H9 (cell line): ENCODE measurements around the gene ITSN1. TPM values are rescaled to one million over a fixed set of nuclear protein-coding genes. Genes with fewer than 3 reads are reported as not detected.

Experiments used
- DNase-seq: peaks from one replicate; pipeline ENCODE4 v3.0.0-alpha.2; 2017
- H2AFZ ChIP-seq: one replicate; pipeline ENCODE4 v1.6.1; 2013; ENCODE audit warnings: mild to moderate bottlenecking, low read length, control low read depth, moderate library complexity
- H2AK5ac ChIP-seq: 2 replicates; pipeline ENCODE4 v1.6.1; 2013; ENCODE audit warnings: low read length, control low read depth, mixed read lengths; ENCODE audit not compliant: insufficient read length
- H2BK120ac ChIP-seq: one replicate; pipeline ENCODE4 v1.6.1; 2013; ENCODE audit warnings: low read depth, mild to moderate bottlenecking, low read length, control low read depth, inconsistent platforms; ENCODE audit not compliant: poor library complexity, severe bottlenecking
- H2BK12ac ChIP-seq: 2 replicates; pipeline ENCODE4 v1.6.1; 2013; ENCODE audit warnings: low read length, control low read depth, mixed read lengths, low read depth; ENCODE audit not compliant: insufficient read length
- H2BK15ac ChIP-seq: 2 replicates; pipeline ENCODE4 v1.6.1; 2013; ENCODE audit warnings: low read depth, low read length, control low read depth
- H2BK20ac ChIP-seq: one replicate; pipeline ENCODE4 v1.6.1; 2013; ENCODE audit warnings: low read depth, mild to moderate bottlenecking, low read length, control low read depth, inconsistent platforms; ENCODE audit not compliant: poor library complexity, severe bottlenecking
- H2BK5ac ChIP-seq: 2 replicates; pipeline ENCODE4 v1.6.1; 2013; ENCODE audit warnings: low read length, control low read depth, mixed read lengths; ENCODE audit not compliant: insufficient read length
- H3K14ac ChIP-seq: 2 replicates; pipeline ENCODE4 v1.6.1; 2013; ENCODE audit warnings: low read length, control low read depth; ENCODE audit not compliant: insufficient read depth
- H3K18ac ChIP-seq: 2 replicates; pipeline ENCODE4 v1.6.1; 2013; ENCODE audit warnings: low read depth, mild to moderate bottlenecking, mixed read lengths, low read length, control low read depth; ENCODE audit not compliant: insufficient read length
- H3K23ac ChIP-seq: 2 replicates; pipeline ENCODE4 v1.6.1; 2013; ENCODE audit warnings: low read length, control low read depth, mixed read lengths, low read depth; ENCODE audit not compliant: insufficient read length
- H3K23me2 ChIP-seq: 2 replicates; pipeline ENCODE4 v1.6.1; 2013; ENCODE audit warnings: low read depth, mild to moderate bottlenecking, mixed read lengths, low read length, control low read depth; ENCODE audit not compliant: insufficient read length, poor library complexity, severe bottlenecking
- H3K27ac ChIP-seq: 2 replicates; pipeline ENCODE4 v1.5.1; 2013; ENCODE audit warnings: low read length, control low read depth, mixed read lengths, low read depth; ENCODE audit not compliant: insufficient read length
- H3K27me3 ChIP-seq: 2 replicates; pipeline ENCODE4 v1.6.1; 2013; ENCODE audit warnings: low read length, control low read depth, inconsistent platforms; ENCODE audit not compliant: insufficient read depth
- H3K4ac ChIP-seq: 2 replicates; pipeline ENCODE4 v1.6.1; 2013; ENCODE audit warnings: low read depth, mild to moderate bottlenecking, control low read depth, inconsistent platforms, low read length, moderate library complexity
- H3K4me1 ChIP-seq: 2 replicates; pipeline ENCODE4 v1.6.1; 2013; ENCODE audit warnings: low read length, control low read depth, inconsistent platforms; ENCODE audit not compliant: insufficient read depth
- H3K4me2 ChIP-seq: 2 replicates; pipeline ENCODE4 v1.6.1; 2013; ENCODE audit warnings: low read length, control low read depth, mixed read lengths; ENCODE audit not compliant: insufficient read length, insufficient read depth
- H3K56ac ChIP-seq: 2 replicates; pipeline ENCODE4 v1.6.1; 2013; ENCODE audit warnings: low read depth, mild to moderate bottlenecking, mixed read lengths, low read length, control low read depth; ENCODE audit not compliant: insufficient read length
- H3K79me1 ChIP-seq: 2 replicates; pipeline ENCODE4 v1.6.1; 2013; ENCODE audit warnings: low read depth, mild to moderate bottlenecking, moderate library complexity, low read length, control low read depth, inconsistent platforms; ENCODE audit not compliant: insufficient read depth, poor library complexity, severe bottlenecking
- H3K79me2 ChIP-seq: 2 replicates; pipeline ENCODE4 v1.6.1; 2013; ENCODE audit warnings: low read length, control low read depth, inconsistent platforms; ENCODE audit not compliant: insufficient read depth
- H3K9ac ChIP-seq: 2 replicates; pipeline ENCODE4 v1.6.1; 2013; ENCODE audit warnings: low read length, control low read depth, mixed read lengths; ENCODE audit not compliant: insufficient read length; ENCODE audit errors: extremely low read depth
- H3K9me3 ChIP-seq: one replicate; pipeline ENCODE4 v1.6.1; 2013; ENCODE audit warnings: low read depth, low read length, inconsistent platforms; ENCODE audit not compliant: control insufficient read depth
- H3T11ph ChIP-seq: one replicate; pipeline ENCODE4 v1.6.1; 2013; ENCODE audit warnings: mild to moderate bottlenecking, low read length, control low read depth, inconsistent platforms
- H4K20me1 ChIP-seq: one replicate; pipeline ENCODE4 v1.6.1; 2013; ENCODE audit not compliant: control insufficient read depth, insufficient read length, insufficient read depth
- H4K5ac ChIP-seq: 2 replicates; pipeline ENCODE4 v1.6.1; 2013; ENCODE audit warnings: low read depth, mild to moderate bottlenecking, mixed read lengths, low read length, control low read depth; ENCODE audit not compliant: insufficient read length
- H4K8ac ChIP-seq: replicated peaks from 2 replicates; pipeline ENCODE4 v1.6.1; 2013; ENCODE audit warnings: low read length, control low read depth, mixed read lengths, low read depth; ENCODE audit not compliant: insufficient read length
- H4K91ac ChIP-seq: 2 replicates; pipeline ENCODE4 v1.6.1; 2013; ENCODE audit warnings: low read depth, mild to moderate bottlenecking, moderate library complexity, mixed read lengths, low read length, control low read depth; ENCODE audit not compliant: insufficient read length
- H3K27ac Mint-ChIP-seq, 3 experiments: 2 replicates in 2 of 3; 3 replicates in 1 of 3; pipeline ENCODE4 v1.8.0; 2020 to 2021; ENCODE audit warnings: mixed read lengths in 3 of 3, mild to moderate bottlenecking in 1 of 3, moderate library complexity in 1 of 3
- H3K27me3 Mint-ChIP-seq: 2 replicates; pipeline ENCODE4 v1.8.0; 2021; ENCODE audit warnings: low read depth, mild to moderate bottlenecking, moderate library complexity, mixed read lengths
- H3K36me3 Mint-ChIP-seq, 3 experiments: 2 replicates in 2 of 3; 3 replicates in 1 of 3; pipeline ENCODE4 v1.8.0; 2020 to 2021; ENCODE audit warnings: low read depth in 3 of 3, mixed read lengths in 3 of 3; ENCODE audit not compliant: insufficient read depth in 1 of 3
- H3K4me1 Mint-ChIP-seq, 2 experiments: 2 replicates each; pipeline ENCODE4 v1.8.0; 2020; ENCODE audit warnings: mixed read lengths in 2 of 2
- H3K4me3 Mint-ChIP-seq, 2 experiments: 2 replicates in 1 of 2; 3 replicates in 1 of 2; pipeline ENCODE4 v1.8.0; 2020 to 2021; ENCODE audit warnings: mild to moderate bottlenecking in 2 of 2, mixed read lengths in 2 of 2, moderate library complexity in 1 of 2
- H3K9me3 Mint-ChIP-seq, 2 experiments: 2 replicates in 1 of 2; 3 replicates in 1 of 2; pipeline ENCODE4 v1.8.0; 2020; ENCODE audit warnings: mild to moderate bottlenecking in 2 of 2, mixed read lengths in 2 of 2, moderate library complexity in 1 of 2
- CTCF ChIP-seq: fragments of 200-600 bp; sonication (generic); conservative IDR thresholded peaks from 3 replicates; pipeline ENCODE4 v1.8.0; 2021; ENCODE audit warnings: antibody characterized with exemption, mild to moderate bottlenecking
- WGBS: extraction: QIAGEN DNeasy Blood & Tissue Kit; methylation state at CpG from one replicate; pipeline ENCODE4 v1.1.7; 2013; ENCODE audit warnings: missing lambda C conversion rate, low lambda C conversion rate, mixed read lengths; ENCODE audit not compliant: insufficient read length; ENCODE audit errors: extremely low coverage; 5-methylcytosine and 5-hydroxymethylcytosine counted together
- total RNA-seq: library from RNA; stranded (reverse); gene quantifications from 2 replicates; pipeline ENCODE4 v1.2.1, GENCODE V29; 2021

ITSN1 gene
- total RNA-seq, 1 experiment from 2014 or later: 94.2 TPM

GRCh38 chr21:33828577-33828976 lies 186.3 kb downstream of the ITSN1 start:
- H3T11ph ChIP-seq: no peak overlapping the region
- H2BK120ac ChIP-seq: no peak overlapping the region
- no peak overlapping the region for H2BK12ac ChIP-seq
- no peak overlapping the region for H4K5ac ChIP-seq
- DNase-seq: no peak
- H4K91ac ChIP-seq: no peak overlapping the region
- no peak overlapping the region for H3K18ac ChIP-seq
- Mint-ChIP-seq H3K36me3 (peaks cover 27 to 70% (median 50%) of the 10 kb centered on the region in 3 experiments; a peak in 6 of 7 replicates), H3K9me3 (no peaks in the 10 kb centered on the region), H3K27me3 (no peaks in the 10 kb centered on the region), H3K4me1 (peaks cover 5 to 7% of the 10 kb centered on the region in 2 experiments), H3K27ac (no peak overlapping the region; a peak in 2 of 7 replicates), H3K4me3 (no peak overlapping the region)
- H3K23me2 ChIP-seq: no peaks in the 10 kb centered on the region
- H3K27ac ChIP-seq: no peak overlapping the region
- no peak overlapping the region for H2BK15ac ChIP-seq
- no peak overlapping the region for H2AK5ac ChIP-seq
- no peaks in the 10 kb centered on the region for H3K4me1 ChIP-seq
- H3K23ac ChIP-seq: no peak overlapping the region
- H3K4ac ChIP-seq: no peak overlapping the region
- no peak overlapping the region for H4K8ac ChIP-seq
- H4K20me1 ChIP-seq: no peaks in the 10 kb centered on the region
- H2BK20ac ChIP-seq: no peak overlapping the region
- no peaks in the 10 kb centered on the region for H3K79me1 ChIP-seq
- no CpG with 5 or more reads among the region's 4 CpGs for WGBS
- no peak overlapping the region for H3K14ac ChIP-seq
- no peak overlapping the region for H3K9ac ChIP-seq
- no peaks in the 10 kb centered on the region for H3K9me3 ChIP-seq
- no peaks in the 10 kb centered on the region for H3K27me3 ChIP-seq
- no peak overlapping the region for H2BK5ac ChIP-seq
- no peak for TF ChIP-seq CTCF
- no peak overlapping the region for H3K4me2 ChIP-seq
- H3K79me2 ChIP-seq: no peaks in the 10 kb centered on the region
- H3K56ac ChIP-seq: no peak overlapping the region
- H2AFZ ChIP-seq: no peak overlapping the region
